Right lobe of liver (tissue), 4 donors: ENCODE measurements around the gene POC1B.

Experiments
- POLR2A ChIP-seq: fragments of 450-650 bp; IDR thresholded peaks from one replicate; pipeline ENCODE4 v1.6.1; 2017; ENCODE audit warnings: antibody characterized with exemption, mild to moderate bottlenecking
- TF ChIP-seq, protein P1 (sequence below), 4 donors: fragments of 200-600 bp in 3 of 4; fragments of 450-650 bp in 1 of 4; IDR thresholded peaks; one replicate each; pipeline versions ENCODE4 v1.5.1 to v1.8.0; 2016 to 2022; ENCODE audit warnings: antibody characterized with exemption in 4 of 4, mild to moderate bottlenecking in 2 of 4
- donor health status: DM: no; HTN: no; CAD: no.
- donor health status: DM: no; HTN: no; CAD: no.
- donor health status: DM: no; HTN: yes; CAD: no.

- TF ChIP-seq, protein P1, sequence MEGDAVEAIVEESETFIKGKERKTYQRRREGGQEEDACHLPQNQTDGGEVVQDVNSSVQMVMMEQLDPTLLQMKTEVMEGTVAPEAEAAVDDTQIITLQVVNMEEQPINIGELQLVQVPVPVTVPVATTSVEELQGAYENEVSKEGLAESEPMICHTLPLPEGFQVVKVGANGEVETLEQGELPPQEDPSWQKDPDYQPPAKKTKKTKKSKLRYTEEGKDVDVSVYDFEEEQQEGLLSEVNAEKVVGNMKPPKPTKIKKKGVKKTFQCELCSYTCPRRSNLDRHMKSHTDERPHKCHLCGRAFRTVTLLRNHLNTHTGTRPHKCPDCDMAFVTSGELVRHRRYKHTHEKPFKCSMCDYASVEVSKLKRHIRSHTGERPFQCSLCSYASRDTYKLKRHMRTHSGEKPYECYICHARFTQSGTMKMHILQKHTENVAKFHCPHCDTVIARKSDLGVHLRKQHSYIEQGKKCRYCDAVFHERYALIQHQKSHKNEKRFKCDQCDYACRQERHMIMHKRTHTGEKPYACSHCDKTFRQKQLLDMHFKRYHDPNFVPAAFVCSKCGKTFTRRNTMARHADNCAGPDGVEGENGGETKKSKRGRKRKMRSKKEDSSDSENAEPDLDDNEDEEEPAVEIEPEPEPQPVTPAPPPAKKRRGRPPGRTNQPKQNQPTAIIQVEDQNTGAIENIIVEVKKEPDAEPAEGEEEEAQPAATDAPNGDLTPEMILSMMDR (IDR thresholded peaks at IDR 0.05) = no peak
- TF ChIP-seq POLR2A = no peak
These were observed 124.3 kb downstream of the POC1B start for GRCh38 chr12:89401433-89402058.
